GM12878 (cell line): ENCODE data around the gene NAALADL2. TPM values are rescaled to one million over a fixed set of nuclear protein-coding genes. Genes with fewer than 3 reads are reported as not detected.

Experiments
- ATAC-seq: fragments of 200-7000 bp; cut with Tn5 transposase; 3 replicates; pipeline ENCODE4 v1.9.1; 2020; ENCODE audit warnings: mild to moderate bottlenecking, moderate library complexity
- BruUV-seq: library from RNA; stranded (reverse); fragments of 400-500 nt; replicated peaks from 2 replicates; lab custom pipeline; 2021; lab: Mats Ljungman, UMichigan
- CTCF ChIA-PET: fragments of 300-600 bp; sonication (Branson Sonifier 250); formaldehyde crosslinking; extraction: SDS; loops from one replicate; lab custom pipeline; 2021; ENCODE audit warnings: inconsistent platforms; lab: Yijun Ruan, JAX
- POLR2A ChIA-PET: fragments of 350-600 bp; formaldehyde crosslinking; extraction: SDS; loops from one replicate; lab custom pipeline; 2021; ENCODE audit warnings: inconsistent platforms; lab: Charles Lee
- RAD21 ChIA-PET: fragments of 300-600 bp; sonication (Branson Sonifier 250); formaldehyde crosslinking; loops from one replicate; lab custom pipeline; 2023; ENCODE audit warnings: antibody characterized with exemption; ENCODE audit not compliant: unreplicated experiment; lab: Charles Lee
- SMC1A ChIA-PET: fragments of 300-600 bp; sonication (Branson Sonifier 250); formaldehyde crosslinking; loops from one replicate; lab custom pipeline; 2023; ENCODE audit not compliant: unreplicated experiment, uncharacterized antibody; lab: Charles Lee
- DNase-seq: peaks from one replicate; pipeline ENCODE4 v3.0.0-alpha.2; 2011; ENCODE audit warnings: low read depth, low spot score
- FAIRE-seq: peaks from 3 replicates; lab custom pipeline; 2011; peaks lifted over from hg19 to GRCh38; lab: Jason Lieb, UNC
- H2AFZ ChIP-seq: 2 replicates; pipeline ENCODE4 v1.6.0; 2011; ENCODE audit warnings: low read depth, low read length, control low read depth; ENCODE audit not compliant: control insufficient read depth
- H3K27ac ChIP-seq: 2 replicates; pipeline ENCODE4 v1.5.1; 2011; ENCODE audit warnings: control low read depth; ENCODE audit not compliant: control insufficient read depth, insufficient read depth
- H3K27me3 ChIP-seq, 2 experiments: replicated peaks in 1 of 2; 2 replicates each; pipeline versions ENCODE4 v1.6.0 to v1.6.1; 2011; ENCODE audit warnings: low read length in 1 of 2; ENCODE audit not compliant: control insufficient read depth in 2 of 2, insufficient read depth in 2 of 2
- H3K36me3 ChIP-seq, 2 experiments: 2 replicates each; pipeline ENCODE4 v1.5.1; 2011; ENCODE audit warnings: low read length in 1 of 2; ENCODE audit not compliant: control insufficient read depth in 2 of 2, insufficient read depth in 2 of 2
- H3K4me1 ChIP-seq: 2 replicates; pipeline ENCODE4 v1.6.1; 2011; ENCODE audit warnings: mild to moderate bottlenecking, low read length, moderate library complexity, mixed read lengths; ENCODE audit not compliant: control insufficient read depth, insufficient read depth
- H3K4me2 ChIP-seq: 2 replicates; pipeline ENCODE4 v1.6.0; 2011; ENCODE audit warnings: control low read depth; ENCODE audit not compliant: control insufficient read depth, insufficient read depth
- H3K4me3 ChIP-seq: fragments of 200-600 bp; sonication (generic); 2 replicates; pipeline ENCODE4 v1.5.1; 2016
- H3K79me2 ChIP-seq: 2 replicates; pipeline ENCODE4 v1.6.0; 2011; ENCODE audit warnings: low read length; ENCODE audit not compliant: control insufficient read depth, insufficient read depth
- H3K9ac ChIP-seq: 2 replicates; pipeline ENCODE4 v1.8.0; 2011; ENCODE audit warnings: low read length, control low read depth, mixed read lengths; ENCODE audit not compliant: control insufficient read depth, insufficient read depth
- H3K9me3 ChIP-seq: replicated peaks from 3 replicates; pipeline ENCODE4 v1.5.1; 2011; ENCODE audit warnings: mild to moderate bottlenecking, low read length; ENCODE audit not compliant: control insufficient read depth, insufficient read depth
- H4K20me1 ChIP-seq: 2 replicates; pipeline ENCODE4 v1.6.0; 2011; ENCODE audit not compliant: control insufficient read depth, insufficient read depth
- E4F1 ChIP-seq: fragments of 450-650 bp; IDR thresholded peaks from 2 replicates; pipeline ENCODE4 v1.6.1; 2018; ENCODE audit warnings: borderline replicate concordance, mild to moderate bottlenecking; ENCODE audit not compliant: partially characterized antibody
- HDAC2 ChIP-seq: fragments of 200-600 bp; sonication (generic); IDR thresholded peaks from 2 replicates; pipeline ENCODE4 v1.6.1; 2017
- POLR2A ChIP-seq: IDR thresholded peaks from 2 replicates; pipeline ENCODE4 v1.6.1; 2011; ENCODE audit warnings: low read depth, mild to moderate bottlenecking, low read length
- POLR2AphosphoS2 ChIP-seq: IDR thresholded peaks from 2 replicates; pipeline ENCODE4 v1.6.1; 2011; ENCODE audit warnings: low read depth, mild to moderate bottlenecking, low read length, improper control_type of control experiment, moderate library complexity
- USF1 ChIP-seq: IDR thresholded peaks from 2 replicates; pipeline ENCODE4 v1.6.1; 2011; ENCODE audit warnings: borderline replicate concordance, low read depth, mild to moderate bottlenecking, moderate library complexity, mixed read lengths, low read length; ENCODE audit not compliant: insufficient read depth; ENCODE audit errors: extremely low read length
- WGBS: methylation state at CpG from one replicate; pipeline ENCODE4 v1.1.6; 2016; ENCODE audit warnings: low lambda C conversion rate; ENCODE audit not compliant: insufficient replicate concordance, insufficient coverage; ENCODE audit errors: missing lambda C conversion rate; 5-methylcytosine and 5-hydroxymethylcytosine counted together
- in situ Hi-C: fragments of 300-500 bp; cut with MboI; formaldehyde crosslinking; loops from 9 replicates; pipeline ENCODE4 v1.14.3; 2018; ENCODE audit warnings: mixed read lengths
- intact Hi-C: fragments of 100-400 bp; cut with micrococcal nuclease; formaldehyde crosslinking; loops from one replicate; pipeline ENCODE4 v1.14.2; 2022; ENCODE audit not compliant: unreplicated experiment
- polyA plus RNA-seq, 11 experiments: library from polyadenylated mRNA; depleted of rRNA in 4 of 11; unstranded in 6 of 11; stranded (reverse) in 5 of 11; fragments of >200 nt; fragmentation: Nextera tagmentation in 4 of 11; fragmentation: Illumina TruSeq in 1 of 11; extraction: Ambion mirVana in 4 of 11; extraction: Trizol in 1 of 11; gene quantifications; 1 replicate in 1 of 11; 2 replicates in 10 of 11; pipeline versions ENCODE4 v1.2.1 to v1.2.3, GENCODE V29; 2011 to 2016; ENCODE audit warnings: inconsistent platforms in 2 of 11, missing spikeins in 2 of 11, low read depth in 1 of 11
- total RNA-seq, 4 experiments: library from RNA; depleted of rRNA in 3 of 4; stranded (reverse); fragments of >200 nt in 3 of 4; fragmentation: Illumina TruSeq in 1 of 4; extraction: Trizol in 1 of 4; gene quantifications; 2 replicates each; pipeline versions ENCODE4 v1.2.1 to v1.2.3, GENCODE V29; 2013 to 2021

The NAALADL2 gene
- total and polyA plus RNA-seq, 10 of the 15 experiments (the other 5 are each of a cell fraction or from before 2014, with no cell fraction given) = 0.06 to 10.8 (median 0.46) TPM

GRCh38 chr3:175404027-175404426 is 544.9 kb downstream of the NAALADL2 start:
- ATAC-seq = no peak
- no peaks in the 10 kb centered on the region for H3K4me1 ChIP-seq
- H3K4me3 ChIP-seq = no peak overlapping the region
- TF ChIP-seq USF1 = no peak
- TF ChIP-seq HDAC2 = no peak
- TF ChIP-seq E4F1 = no peak
- TF ChIP-seq POLR2AphosphoS2 = no peak
- TF ChIP-seq POLR2A = no peak
- CTCF ChIA-PET = interaction anchor here (2.2 kb wide), 1 partner anchor 10 kb away, joined by 7 read pairs; no protein-coding TSS in a partner anchor
- POLR2A ChIA-PET = interaction anchor here (0.6 kb wide), 1 partner anchor 105 kb away, joined by 3 read pairs; no protein-coding TSS in a partner anchor
- in situ Hi-C loops (no loop called here), intact Hi-C loops (no loop called here)
- RAD21 ChIA-PET = interaction anchor here (0.5 kb wide), 1 partner anchor 546 kb away, joined by 6 read pairs; no protein-coding TSS in a partner anchor
- FAIRE-seq = no peak
- H4K20me1 ChIP-seq = no peaks in the 10 kb centered on the region
- no peak for DNase-seq
- H3K36me3 ChIP-seq = no peaks in the 10 kb centered on the region
- no peaks in the 10 kb centered on the region for H3K79me2 ChIP-seq
- WGBS = 77% methylated on average over 1 of the region's 1 CpG
- no peak overlapping the region for H3K27ac ChIP-seq
- no peaks in the 10 kb centered on the region for H3K9me3 ChIP-seq
- no peaks in the 10 kb centered on the region for H3K27me3 ChIP-seq
- H2AFZ ChIP-seq = no peak overlapping the region
- BruUV-seq = no TSS peak
- no peak overlapping the region for H3K9ac ChIP-seq
- no peak overlapping the region for H3K4me2 ChIP-seq
- SMC1A ChIA-PET = interaction anchor here (1.9 to 3.4 kb wide), 2 partner anchors 8 to 12 kb away, joined by 10 to 25 read pairs; no protein-coding TSS in a partner anchor
